Activated B cell treated with CpG ODN at 0.5 μM for 24 hours (primary cell): ENCODE measurements around the gene KCNK17. TPM values are rescaled to one million over a fixed set of nuclear protein-coding genes. Genes with fewer than 3 reads are reported as not detected.

Source experiments
- ATAC-seq: fragments of 200-7000 bp; cut with Tn5 transposase; one replicate; pipeline ENCODE4 v1.10.0; 2021; ENCODE audit warnings: low read depth, mild to moderate bottlenecking, moderate library complexity
- CTCF ChIA-PET: fragments of 350-600 bp; sonication (Branson Sonifier 250); formaldehyde crosslinking; loops from one replicate; lab custom pipeline; 2021; ENCODE audit warnings: antibody characterized with exemption; lab: Charles Lee
- POLR2A ChIA-PET: fragments of 350-600 bp; sonication (Branson Sonifier 250); formaldehyde crosslinking; loops from one replicate; lab custom pipeline; 2021; ENCODE audit warnings: antibody characterized with exemption; lab: Charles Lee
- DNase-seq: peaks from one replicate; pipeline ENCODE4 v3.0.0; 2022
- H3K27ac Mint-ChIP-seq: one replicate; pipeline ENCODE4 v1.8.0; 2020; ENCODE audit warnings: mixed read lengths
- H3K27me3 Mint-ChIP-seq: one replicate; pipeline ENCODE4 v1.8.0; 2021; ENCODE audit warnings: mixed read lengths
- H3K36me3 Mint-ChIP-seq: one replicate; pipeline ENCODE4 v1.8.0; 2021; ENCODE audit warnings: low read depth, mixed read lengths
- H3K4me1 Mint-ChIP-seq: one replicate; pipeline ENCODE4 v1.8.0; 2021; ENCODE audit warnings: mixed read lengths
- H3K4me3 Mint-ChIP-seq: one replicate; pipeline ENCODE4 v1.8.0; 2020; ENCODE audit warnings: mild to moderate bottlenecking, mixed read lengths
- H3K9me3 Mint-ChIP-seq: one replicate; pipeline ENCODE4 v1.8.0; 2020; ENCODE audit warnings: mixed read lengths
- intact Hi-C: fragments of 100-400 bp; cut with micrococcal nuclease; formaldehyde crosslinking; loops from one replicate; pipeline ENCODE4 v1.15.1; 2024
- total RNA-seq: library from RNA; stranded (reverse); gene quantifications from 2 replicates; pipeline ENCODE4 v1.2.3, GENCODE V29; 2022
- TF ChIP-seq, protein P1 (sequence below): fragments of 200-600 bp; IDR thresholded peaks from one replicate; pipeline ENCODE4 v1.8.0; 2022; ENCODE audit warnings: antibody characterized with exemption, mild to moderate bottlenecking

KCNK17 gene, protein sequence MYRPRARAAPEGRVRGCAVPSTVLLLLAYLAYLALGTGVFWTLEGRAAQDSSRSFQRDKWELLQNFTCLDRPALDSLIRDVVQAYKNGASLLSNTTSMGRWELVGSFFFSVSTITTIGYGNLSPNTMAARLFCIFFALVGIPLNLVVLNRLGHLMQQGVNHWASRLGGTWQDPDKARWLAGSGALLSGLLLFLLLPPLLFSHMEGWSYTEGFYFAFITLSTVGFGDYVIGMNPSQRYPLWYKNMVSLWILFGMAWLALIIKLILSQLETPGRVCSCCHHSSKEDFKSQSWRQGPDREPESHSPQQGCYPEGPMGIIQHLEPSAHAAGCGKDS
- not detected in 2 replicates for total RNA-seq

GRCh38 chr6:39314273-39314795 lies at the start of gene KCNK17:
Gene KCNK17, minus strand, starts transcription at chr6:39314419. Its CDS starts 99 bp downstream, at chr6:39314320.
- intact Hi-C loops, result no loop called here
- H3K9me3 Mint-ChIP-seq, result no peaks in the 10 kb centered on the region
- no peak within 1 kb of the TSS for H3K27ac Mint-ChIP-seq
- peak within 1 kb of the TSS; percentile 46 for H3K4me3 Mint-ChIP-seq
- peaks cover 22% of the 10 kb centered on the region for H3K4me1 Mint-ChIP-seq
- ChIA-PET POLR2A (no interaction called here), CTCF (no interaction called here)
- DNase-seq, result no peak
- peaks cover 50% of the 10 kb centered on the region for H3K27me3 Mint-ChIP-seq
- no peak for ATAC-seq
- no peaks in the 10 kb centered on the region for H3K36me3 Mint-ChIP-seq
- TF ChIP-seq, protein P1, sequence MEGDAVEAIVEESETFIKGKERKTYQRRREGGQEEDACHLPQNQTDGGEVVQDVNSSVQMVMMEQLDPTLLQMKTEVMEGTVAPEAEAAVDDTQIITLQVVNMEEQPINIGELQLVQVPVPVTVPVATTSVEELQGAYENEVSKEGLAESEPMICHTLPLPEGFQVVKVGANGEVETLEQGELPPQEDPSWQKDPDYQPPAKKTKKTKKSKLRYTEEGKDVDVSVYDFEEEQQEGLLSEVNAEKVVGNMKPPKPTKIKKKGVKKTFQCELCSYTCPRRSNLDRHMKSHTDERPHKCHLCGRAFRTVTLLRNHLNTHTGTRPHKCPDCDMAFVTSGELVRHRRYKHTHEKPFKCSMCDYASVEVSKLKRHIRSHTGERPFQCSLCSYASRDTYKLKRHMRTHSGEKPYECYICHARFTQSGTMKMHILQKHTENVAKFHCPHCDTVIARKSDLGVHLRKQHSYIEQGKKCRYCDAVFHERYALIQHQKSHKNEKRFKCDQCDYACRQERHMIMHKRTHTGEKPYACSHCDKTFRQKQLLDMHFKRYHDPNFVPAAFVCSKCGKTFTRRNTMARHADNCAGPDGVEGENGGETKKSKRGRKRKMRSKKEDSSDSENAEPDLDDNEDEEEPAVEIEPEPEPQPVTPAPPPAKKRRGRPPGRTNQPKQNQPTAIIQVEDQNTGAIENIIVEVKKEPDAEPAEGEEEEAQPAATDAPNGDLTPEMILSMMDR, result no peak

DNA sequence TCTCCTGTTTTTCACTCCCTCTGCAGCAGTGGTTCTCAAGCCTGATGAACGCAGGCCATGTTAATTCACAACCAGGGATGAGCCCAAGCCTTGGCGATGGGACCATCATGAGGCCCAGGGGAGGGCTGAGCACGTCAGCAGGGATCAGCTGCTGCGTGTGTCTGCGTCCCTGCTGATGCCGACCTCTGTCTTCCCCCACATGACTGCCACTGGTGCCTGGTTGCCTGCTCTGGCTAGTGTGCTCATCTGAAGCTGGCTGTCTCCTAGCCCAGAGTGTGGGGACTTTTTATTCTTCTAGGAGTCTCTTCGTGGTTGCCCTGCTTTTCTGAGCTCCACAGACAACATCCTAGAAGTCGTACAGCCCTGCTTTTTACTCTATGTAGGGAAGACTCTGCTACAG lies 49.1 kb upstream of the KCNK17 start:
- intact Hi-C loops, result loop anchor here (5.0 kb wide), 1 partner anchor 1664 kb away; no protein-coding TSS in a partner anchor
- peaks cover 7% of the 10 kb centered on the region for H3K27me3 Mint-ChIP-seq
- no peak overlapping the region for H3K27ac Mint-ChIP-seq

DNA sequence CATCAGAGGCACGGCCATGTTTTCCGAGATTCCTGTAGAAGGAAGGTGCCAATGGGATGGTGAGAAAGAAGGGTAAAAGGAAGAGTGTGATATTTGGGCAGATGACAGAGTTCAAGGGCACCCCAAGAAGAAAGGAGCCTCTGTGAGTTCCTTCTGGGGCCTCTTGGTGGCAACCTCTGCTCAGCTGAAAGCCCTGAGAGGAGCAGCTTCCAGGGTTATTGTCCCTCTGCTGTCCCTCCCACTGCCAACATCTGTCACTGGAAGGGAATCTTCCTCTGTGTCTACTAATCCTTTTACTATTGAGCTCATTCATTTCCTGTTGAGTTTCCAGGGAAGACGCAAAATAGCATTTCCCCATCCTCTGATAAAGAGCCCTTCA lies 48.3 kb upstream of the KCNK17 start:
- no peak for DNase-seq
- POLR2A ChIA-PET, result no interaction called here
- H3K36me3 Mint-ChIP-seq, result no peaks in the 10 kb centered on the region
- no peak overlapping the region for H3K27ac Mint-ChIP-seq
- intact Hi-C loops, result loop anchor here (1.0 to 5.0 kb wide), 4 partner anchors 530 to 1665 kb away; no protein-coding TSS in a partner anchor
- TF ChIP-seq, protein P1, result no peak
- H3K9me3 Mint-ChIP-seq, result no peaks in the 10 kb centered on the region
- no peak for ATAC-seq
- CTCF ChIA-PET, result interaction anchor here (0.7 to 1.8 kb wide), 7 partner anchors 8 to 1676 kb away, joined by 3 to 5 read pairs (median 4); partner anchors contain the start of gene UNC5CL
- H3K4me3 Mint-ChIP-seq, result no peak overlapping the region
- H3K27me3 Mint-ChIP-seq, result peaks cover 7% of the 10 kb centered on the region
- peaks cover 2% of the 10 kb centered on the region for H3K4me1 Mint-ChIP-seq

More for the DNA sequence above, 49.1 kb upstream of the KCNK17 start:
- Mint-ChIP-seq H3K9me3 (no peaks in the 10 kb centered on the region), H3K4me3 (no peak overlapping the region), H3K36me3 (no peaks in the 10 kb centered on the region), H3K4me1 (peaks cover 2% of the 10 kb centered on the region)
- TF ChIP-seq, protein P1, result no peak
- POLR2A ChIA-PET, result no interaction called here
- no peak for DNase-seq
- CTCF ChIA-PET, result interaction anchor here (0.6 to 1.8 kb wide), 4 partner anchors 59 to 957 kb away, joined by 3 to 5 read pairs (median 4); no protein-coding TSS in a partner anchor
- ATAC-seq, result no peak

DNA sequence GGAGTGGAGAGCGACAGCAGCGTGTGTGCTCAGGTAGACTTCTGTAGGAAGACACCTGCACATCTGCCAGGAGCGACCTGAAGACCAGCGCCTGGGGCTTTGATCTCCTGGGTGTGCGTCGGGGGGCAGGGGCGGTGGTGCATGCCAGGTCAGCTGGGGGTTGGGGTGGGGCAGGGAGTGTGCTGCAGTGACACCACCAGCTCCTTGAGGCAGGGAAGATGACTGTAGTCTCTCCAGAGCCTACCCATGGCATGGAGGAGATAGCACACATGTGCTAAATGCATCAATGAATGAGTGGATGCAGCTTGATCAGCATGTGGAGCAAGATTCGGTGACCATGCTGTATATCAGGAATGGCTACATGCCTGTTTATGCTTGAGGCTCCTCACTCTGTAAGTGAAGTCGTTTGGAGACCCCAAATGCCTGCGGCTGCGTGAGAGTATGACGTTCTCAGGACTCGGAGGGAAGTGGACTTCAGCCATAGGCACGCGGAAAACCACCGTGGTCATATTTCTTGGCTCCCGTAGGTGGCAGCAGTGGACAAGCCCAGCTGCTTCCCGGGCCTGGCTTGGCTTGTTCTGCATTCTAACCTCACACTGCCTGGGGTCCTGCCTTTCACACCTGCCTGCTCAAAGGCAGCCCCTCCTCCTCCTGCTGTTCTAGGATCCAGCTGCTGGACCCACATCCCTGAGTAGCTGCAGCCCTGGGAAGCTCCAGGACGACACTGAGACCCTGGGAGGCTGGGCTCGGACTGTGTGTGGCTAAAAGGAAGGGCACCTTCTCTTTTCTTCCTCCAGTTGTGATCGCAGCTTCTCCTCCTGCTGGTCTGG lies 47.7 kb upstream of the KCNK17 start:
- ChIA-PET CTCF (interaction anchor here (0.7 to 1.8 kb wide), 9 partner anchors 9 to 1677 kb away, joined by 3 to 6 read pairs (median 4); partner anchors contain the start of gene UNC5CL), POLR2A (no interaction called here)
- Mint-ChIP-seq H3K4me1 (peaks cover 2% of the 10 kb centered on the region), H3K9me3 (no peaks in the 10 kb centered on the region), H3K36me3 (no peaks in the 10 kb centered on the region), H3K27me3 (peaks cover 7% of the 10 kb centered on the region), H3K27ac (no peak overlapping the region), H3K4me3 (no peak overlapping the region)
- DNase-seq (peak; percentile 33), ATAC-seq (peak; percentile 75)
- intact Hi-C loops, result loop anchor here (1.0 to 5.0 kb wide), 4 partner anchors 530 to 1665 kb away; no protein-coding TSS in a partner anchor
- TF ChIP-seq, protein P1, result no peak
